Stimulated activated CD8-positive, alpha-beta memory T cell treated with anti-CD3 and anti-CD28 coated beads, Interleukin-7, amount 100 ng/mL, for 24 hours (primary cell): ENCODE measurements around the gene CFI.
A peak's percentile ranks its signal among the peaks of the same experiment; 100 is the strongest.

Experiments used
- DNase-seq: peaks from one replicate; pipeline ENCODE4 v3.0.0-alpha.2; 2020; ENCODE audit warnings: low read depth

Gene CFI

GRCh38 chr4:109801895-109802319 is at the start of gene CFI:
Gene CFI, minus strand, starts transcription at chr4:109801999. Its CDS starts 28 bp downstream, at chr4:109801971.
- DNase-seq = no peak

- DNase-seq = no peak
Observed at GRCh38 chr4:109850601-109851000, 48.8 kb upstream of the CFI start.

GRCh38 chr4:109848501-109848900 is 46.7 kb upstream of the CFI start:
- no peak for DNase-seq

GRCh38 chr4:109847896-109848442 is 46.2 kb upstream of the CFI start, which contains the start of gene LRIT3:
Gene LRIT3, plus strand, starts transcription at chr4:109848107. Its CDS starts 95 bp downstream, at chr4:109848202.
- DNase-seq = no peak

DNA sequence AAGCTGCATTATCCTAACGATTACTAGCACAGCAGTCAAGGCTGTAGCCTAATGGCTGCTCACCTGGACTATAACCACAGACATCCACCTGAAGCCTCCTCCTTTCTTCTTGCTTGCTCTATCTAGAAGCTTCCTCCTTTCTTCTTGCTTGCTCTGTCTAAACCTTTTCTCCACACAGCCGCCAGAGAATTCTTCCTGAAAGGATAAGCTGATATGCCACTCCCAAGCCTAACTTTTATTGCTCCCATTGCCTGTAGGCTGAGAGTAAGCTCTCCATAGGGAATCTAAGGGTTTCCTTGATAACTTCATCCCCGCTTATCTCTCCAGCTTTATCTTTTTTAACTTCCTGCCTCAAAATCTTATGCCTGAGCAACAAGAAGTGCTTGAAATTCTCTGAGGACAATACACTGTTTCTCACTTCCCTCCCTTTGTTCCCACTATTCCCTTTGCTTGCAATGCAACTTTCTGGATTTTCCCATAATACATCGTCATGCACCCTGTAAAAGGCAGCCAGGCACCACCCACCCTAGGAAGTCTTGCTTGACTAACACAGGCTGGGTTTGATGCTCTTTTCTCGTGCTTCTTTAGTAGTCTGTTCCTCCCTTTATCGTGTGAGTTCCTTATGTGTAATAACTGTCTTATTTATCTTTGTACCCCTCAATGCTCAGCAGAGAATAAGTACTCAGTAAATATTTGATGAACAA is 44.7 kb upstream of the CFI start:
- DNase-seq = no peak

- no peak for DNase-seq
Observed at GRCh38 chr4:109836985-109837384, 35.2 kb upstream of the CFI start.

GRCh38 chr4:109833756-109834155 is 32.0 kb upstream of the CFI start:
- DNase-seq = no peak

DNA sequence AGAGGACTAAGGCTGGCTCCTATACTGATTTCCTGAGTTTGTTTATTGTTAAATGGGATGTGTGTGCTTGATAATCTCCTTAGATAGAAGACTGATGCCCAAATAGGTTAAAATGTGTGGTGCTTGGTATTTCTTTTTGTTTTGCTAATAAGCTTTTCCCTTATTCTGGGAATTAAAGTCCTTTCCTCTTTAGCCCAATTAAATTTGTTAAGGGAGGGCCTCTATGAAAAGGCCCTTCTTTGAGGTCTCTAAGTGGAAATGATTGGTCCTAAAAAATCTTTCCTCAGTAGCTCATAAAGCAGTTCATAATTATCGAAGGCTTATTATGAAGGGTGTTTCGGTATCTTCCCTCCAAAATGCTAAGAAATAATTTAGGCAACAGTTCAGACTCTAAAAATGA is 25.9 kb upstream of the CFI start, which contains the start of gene RRH:
RRH (plus strand) TSS at position 301 of the 400 bp plus-strand sequence; CDS start at position 357, 56 bp downstream.
- DNase-seq = no peak

- DNase-seq = no peak
Observed at GRCh38 chr4:109826719-109827118, 24.9 kb upstream of the CFI start.

DNA sequence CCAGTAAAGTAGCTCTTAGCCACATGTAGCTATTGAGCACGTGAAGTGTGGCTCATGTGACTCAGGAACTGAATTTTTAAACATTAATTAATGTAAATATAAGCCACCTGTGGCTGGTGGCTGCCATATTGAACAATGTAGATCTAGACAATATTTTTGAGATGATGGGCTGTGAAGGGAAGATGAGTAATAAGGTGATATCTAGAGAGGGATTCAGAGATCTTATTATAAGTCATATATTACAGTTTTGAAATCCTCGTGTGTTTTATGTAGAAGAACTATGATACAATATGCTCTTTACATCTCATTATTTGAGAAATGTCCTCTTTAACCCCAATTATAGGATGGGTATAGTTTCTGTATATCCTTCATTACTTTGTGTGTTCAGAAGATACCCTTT is 19.4 kb upstream of the CFI start:
- DNase-seq = no peak

DNA sequence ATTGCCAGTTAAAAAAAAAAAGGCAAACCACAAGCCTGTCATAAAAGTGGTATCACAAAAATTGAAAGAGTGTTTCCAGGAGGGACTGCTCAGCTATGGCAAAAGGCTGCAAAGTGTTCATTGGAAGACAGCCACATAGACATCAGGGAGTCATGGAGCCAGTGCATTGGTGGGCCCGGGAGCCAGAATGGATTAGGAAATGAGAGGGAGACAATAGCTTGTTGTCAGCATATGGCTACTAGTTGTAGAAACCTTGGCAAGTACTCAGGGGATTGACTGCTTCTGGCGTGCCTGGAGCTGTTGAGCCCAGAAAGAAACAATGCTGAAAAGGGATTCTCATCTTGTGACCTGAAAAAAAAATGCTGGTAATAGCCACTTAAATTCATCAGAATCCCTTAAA is 18.8 kb upstream of the CFI start:
- no peak for DNase-seq

GRCh38 chr4:109818268-109818667 is 16.5 kb upstream of the CFI start:
- DNase-seq = no peak

DNA sequence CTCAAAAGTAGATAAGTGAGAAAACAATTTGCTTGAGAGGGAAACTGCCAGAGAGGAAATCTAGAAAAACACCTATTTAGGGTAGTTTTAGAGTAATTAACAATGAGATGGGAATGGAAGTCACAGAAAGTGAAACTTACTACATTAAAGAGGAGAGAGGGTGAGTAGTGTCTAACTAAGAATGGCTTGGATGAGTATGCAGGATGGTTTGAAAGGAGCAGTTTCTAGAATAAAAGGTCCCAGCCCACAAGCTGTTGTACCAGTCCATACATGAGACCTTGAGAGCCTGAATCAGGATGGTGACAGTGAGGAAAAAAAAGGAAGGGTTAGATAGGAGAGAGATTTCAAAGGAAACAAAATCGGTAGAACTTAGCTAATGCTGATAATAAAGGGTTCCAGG is 15.1 kb upstream of the CFI start:
- no peak for DNase-seq

DNA sequence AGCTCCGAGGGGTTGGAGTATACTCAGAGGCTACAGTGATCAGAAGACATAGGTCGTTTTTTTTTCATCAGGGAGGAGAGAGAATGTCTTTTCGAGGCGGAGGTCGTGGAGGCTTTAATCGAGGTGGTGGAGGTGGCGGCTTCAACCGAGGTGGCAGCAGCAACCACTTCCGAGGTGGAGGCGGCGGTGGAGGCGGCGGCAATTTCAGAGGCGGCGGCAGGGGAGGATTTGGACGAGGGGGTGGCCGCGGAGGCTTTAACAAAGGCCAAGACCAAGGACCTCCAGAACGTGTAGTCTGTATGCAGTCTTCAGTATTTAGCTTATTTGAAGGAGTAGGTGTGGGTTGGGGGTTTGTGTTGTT is 14.3 kb upstream of the CFI start:
- peak; percentile 17 for DNase-seq

GRCh38 chr4:109815151-109816081 is 13.6 kb upstream of the CFI start, which contains the start of gene GAR1:
Gene GAR1, plus strand, starts transcription at chr4:109815762. Its CDS starts 403 bp downstream, at chr4:109816165.
- peak; percentile 73 for DNase-seq

GRCh38 chr4:109811707-109812106 is 9.9 kb upstream of the CFI start:
- no peak for DNase-seq

DNA sequence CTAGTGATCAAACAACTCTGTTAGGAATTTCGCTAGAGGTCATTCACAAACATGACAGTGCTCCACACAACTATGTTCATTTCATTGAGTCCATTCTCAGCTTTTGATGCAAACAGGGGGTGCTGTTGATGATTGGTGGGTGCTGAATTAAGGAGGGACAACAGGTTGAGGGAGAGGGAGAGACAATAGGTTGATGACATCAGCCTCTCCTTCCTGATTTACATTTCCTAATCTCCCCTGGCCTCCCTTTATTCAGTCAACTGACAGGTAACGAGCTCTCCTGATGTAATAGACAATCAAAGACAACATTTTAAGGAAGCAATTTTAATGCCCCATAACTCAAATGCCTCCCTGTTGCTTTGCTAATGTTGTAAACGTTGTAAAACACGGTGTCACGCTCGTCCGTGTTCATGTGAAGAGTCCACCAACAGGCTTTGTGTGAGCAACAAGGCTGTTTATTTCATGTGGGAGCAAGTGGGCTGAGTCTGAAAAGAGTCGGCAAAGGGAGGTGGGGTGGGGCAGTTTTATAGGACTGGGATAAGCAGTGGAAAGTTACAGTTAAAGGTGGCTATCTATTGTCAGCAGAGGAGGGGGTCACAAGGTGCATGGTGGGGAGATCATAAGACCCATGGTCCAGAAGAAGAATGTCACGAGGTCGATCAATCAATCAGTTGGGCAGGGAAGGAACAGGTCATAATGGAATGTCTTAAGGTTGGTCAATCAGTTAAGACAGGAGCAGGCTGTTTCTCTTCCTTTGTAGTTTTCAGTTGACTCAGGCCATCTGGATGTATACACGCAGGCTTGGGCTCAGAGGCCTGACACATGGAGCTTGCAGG is 9.0 kb upstream of the CFI start:
- no peak for DNase-seq

- DNase-seq = no peak
Observed at GRCh38 chr4:109809655-109810054, 7.9 kb upstream of the CFI start.

DNA sequence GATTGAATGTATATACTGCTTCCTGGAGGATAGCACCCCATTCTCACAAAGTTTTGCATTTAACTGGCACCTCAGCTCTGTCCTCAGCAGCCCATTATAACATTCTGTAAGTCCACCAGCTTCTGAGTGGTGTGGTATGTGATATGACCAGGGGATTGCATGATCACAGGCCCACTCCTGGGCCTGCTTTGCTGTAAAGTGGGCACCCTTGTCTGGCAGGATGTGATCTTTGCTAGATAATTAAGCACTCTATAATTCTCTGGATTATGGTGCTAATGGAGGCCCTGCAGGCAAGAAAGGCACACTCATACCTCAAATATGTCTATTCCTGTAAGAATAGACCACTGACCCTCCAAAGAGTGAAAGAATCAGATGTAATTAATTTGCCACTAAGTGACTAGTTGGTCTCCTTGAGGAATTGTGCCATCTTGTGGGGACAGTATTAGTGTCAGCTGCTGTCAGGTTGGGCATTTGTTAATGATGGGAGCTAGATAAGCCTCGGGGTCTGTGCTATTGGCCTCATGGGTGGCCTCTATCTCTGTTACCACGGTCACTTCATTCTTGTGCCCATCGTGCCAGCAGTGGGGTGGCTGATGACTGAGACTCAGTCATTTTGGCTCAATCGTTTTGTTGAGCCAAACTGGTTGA is 2.2 kb upstream of the CFI start:
- no peak for DNase-seq

GRCh38 chr4:109801099-109801789 is 555 bp downstream of the CFI start:
- DNase-seq = no peak

- no peak for DNase-seq
Observed at GRCh38 chr4:109798866-109799265, 2.9 kb downstream of the CFI start.
